Astrocyte of the spinal cord (primary cell): ENCODE measurements around the gene RASSF7.
A peak's percentile ranks its signal among the peaks of the same experiment; 100 is the strongest.

Experiments
- DNase-seq: peaks from one replicate; pipeline ENCODE4 v3.0.0; 2011; ENCODE audit warnings: low read depth, low spot score
- H3K4me3 ChIP-seq: 2 replicates; pipeline ENCODE4 v1.5.1; 2011; ENCODE audit warnings: low read depth, mild to moderate bottlenecking, low read length, moderate library complexity
- in situ Hi-C: cut with HindIII; loops from 2 replicates; pipeline ENCODE4 v1.10.0; 2017; ENCODE audit warnings: low sequenced_read_pairs
- TF ChIP-seq, protein P1 (sequence below): IDR thresholded peaks from 2 replicates; pipeline ENCODE4 v1.5.1; 2012; ENCODE audit warnings: low read depth, mild to moderate bottlenecking, low read length, inconsistent platforms

RASSF7 gene

DNA sequence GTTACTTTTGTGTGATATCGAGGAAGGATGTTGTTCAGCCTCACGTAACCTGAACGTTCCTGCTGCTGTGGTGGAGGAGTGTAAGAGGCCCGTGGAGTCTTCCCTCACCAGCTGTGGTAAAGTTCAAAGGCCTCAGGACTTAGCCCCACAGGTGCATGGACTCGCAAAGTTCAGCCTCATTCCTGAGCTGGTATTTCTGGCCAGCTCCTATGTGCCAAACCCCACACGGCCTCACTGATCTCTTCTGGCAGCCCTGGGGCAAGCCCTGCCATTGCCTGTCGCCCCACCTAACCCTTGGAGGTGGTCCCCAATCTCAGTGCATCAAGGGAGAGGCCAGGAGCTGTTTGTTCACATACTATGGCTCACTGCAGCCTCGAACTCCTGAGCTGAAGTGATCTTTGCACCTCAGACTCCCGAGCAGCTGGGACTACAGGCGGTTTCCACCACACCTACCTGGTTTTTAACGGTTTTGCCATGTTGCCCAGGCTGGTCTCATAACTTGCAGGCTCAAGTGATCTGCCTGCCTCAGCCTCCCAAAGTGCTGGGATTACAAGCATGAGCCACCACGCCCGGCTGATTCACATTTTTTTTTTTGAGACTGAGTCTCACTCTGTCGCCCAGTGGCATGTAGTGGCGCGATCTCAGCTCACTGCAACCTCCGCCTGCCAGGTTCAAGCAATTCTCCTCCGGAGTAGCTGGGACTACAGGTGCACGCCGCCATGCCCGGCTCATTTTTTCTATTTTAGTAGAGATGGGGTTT is 17.7 kb downstream of the RASSF7 start:
- TF ChIP-seq, protein P1, sequence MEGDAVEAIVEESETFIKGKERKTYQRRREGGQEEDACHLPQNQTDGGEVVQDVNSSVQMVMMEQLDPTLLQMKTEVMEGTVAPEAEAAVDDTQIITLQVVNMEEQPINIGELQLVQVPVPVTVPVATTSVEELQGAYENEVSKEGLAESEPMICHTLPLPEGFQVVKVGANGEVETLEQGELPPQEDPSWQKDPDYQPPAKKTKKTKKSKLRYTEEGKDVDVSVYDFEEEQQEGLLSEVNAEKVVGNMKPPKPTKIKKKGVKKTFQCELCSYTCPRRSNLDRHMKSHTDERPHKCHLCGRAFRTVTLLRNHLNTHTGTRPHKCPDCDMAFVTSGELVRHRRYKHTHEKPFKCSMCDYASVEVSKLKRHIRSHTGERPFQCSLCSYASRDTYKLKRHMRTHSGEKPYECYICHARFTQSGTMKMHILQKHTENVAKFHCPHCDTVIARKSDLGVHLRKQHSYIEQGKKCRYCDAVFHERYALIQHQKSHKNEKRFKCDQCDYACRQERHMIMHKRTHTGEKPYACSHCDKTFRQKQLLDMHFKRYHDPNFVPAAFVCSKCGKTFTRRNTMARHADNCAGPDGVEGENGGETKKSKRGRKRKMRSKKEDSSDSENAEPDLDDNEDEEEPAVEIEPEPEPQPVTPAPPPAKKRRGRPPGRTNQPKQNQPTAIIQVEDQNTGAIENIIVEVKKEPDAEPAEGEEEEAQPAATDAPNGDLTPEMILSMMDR: no peak
- DNase-seq: no peak
- in situ Hi-C loops: no loop called here
- H3K4me3 ChIP-seq: no peak overlapping the region

- no peak overlapping the region for H3K4me3 ChIP-seq
- in situ Hi-C loops: no loop called here
- DNase-seq: peak; percentile 35
- TF ChIP-seq, protein P1: no peak
Observed at GRCh38 chr11:579830-580601, 19.2 kb downstream of the RASSF7 start.

GRCh38 chr11:581342-581741 is 20.6 kb downstream of the RASSF7 start:
- in situ Hi-C loops: no loop called here
- H3K4me3 ChIP-seq: no peak overlapping the region
- TF ChIP-seq, protein P1: no peak
- no peak for DNase-seq

- no peak for DNase-seq
- TF ChIP-seq, protein P1: no peak
- in situ Hi-C loops: no loop called here
- H3K4me3 ChIP-seq: no peak overlapping the region
Observed at GRCh38 chr11:581752-582151, 21.0 kb downstream of the RASSF7 start.

GRCh38 chr11:584287-584686 is 23.5 kb downstream of the RASSF7 start:
- TF ChIP-seq, protein P1: no peak
- no peak for DNase-seq
- in situ Hi-C loops: no loop called here
- H3K4me3 ChIP-seq: no peak overlapping the region

DNA sequence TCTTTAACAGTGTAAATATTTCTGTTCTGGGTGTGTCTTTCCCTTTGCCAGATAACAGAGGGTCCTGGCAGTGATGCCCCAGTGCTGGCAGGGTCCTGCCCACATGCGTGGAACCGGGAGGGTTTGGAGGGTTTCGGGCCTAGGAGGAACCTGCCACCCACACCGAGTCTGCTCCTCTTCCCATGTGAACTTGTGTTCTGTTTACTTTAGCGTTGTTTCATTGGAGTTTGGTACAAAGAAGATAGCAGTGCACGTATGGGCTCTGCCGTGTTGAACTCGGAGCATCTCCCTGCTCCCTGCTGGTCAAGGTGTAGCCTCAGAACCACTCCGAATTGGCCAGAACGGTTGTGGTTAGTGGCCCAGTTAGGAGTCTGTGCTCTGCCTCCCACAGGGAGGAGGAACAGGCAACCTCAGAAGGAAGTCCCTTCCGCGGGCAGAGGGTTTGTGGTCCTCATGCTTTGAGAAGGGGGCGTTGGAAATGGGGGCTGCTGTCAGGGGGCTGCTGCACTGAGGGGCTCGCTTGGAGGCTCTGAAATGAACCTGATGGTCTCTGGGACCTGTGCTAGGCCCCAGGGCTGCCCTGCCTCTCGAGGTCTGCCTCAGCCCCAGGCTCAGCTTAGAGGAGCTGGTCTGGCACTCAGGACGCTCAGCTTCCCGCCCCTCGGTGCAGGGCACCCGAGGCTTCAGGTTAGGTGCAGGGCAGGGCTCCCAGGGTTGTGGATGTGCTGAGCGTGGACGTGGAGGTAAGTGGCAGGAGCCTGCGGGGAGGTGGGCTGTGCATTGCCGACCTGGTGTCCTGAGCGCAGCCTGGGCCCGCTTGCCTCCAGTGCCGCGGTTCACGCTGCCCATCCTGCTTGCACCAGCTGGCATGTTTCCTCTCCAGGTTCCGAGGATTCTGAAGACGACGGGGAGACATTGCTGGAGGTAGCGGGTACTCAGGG is 25.9 kb downstream of the RASSF7 start:
- H3K4me3 ChIP-seq: no peak overlapping the region
- in situ Hi-C loops: no loop called here
- DNase-seq: no peak
- TF ChIP-seq, protein P1: no peak
